Raji (cell line): ENCODE results near the gene TCEAL8.

Experiments
- POLR2A ChIP-seq: IDR thresholded peaks from 2 replicates; pipeline ENCODE4 v1.6.1; 2011; ENCODE audit warnings: low read depth, low read length, control low read depth; ENCODE audit not compliant: insufficient read depth

TCEAL8 gene

GRCh38 chrX:103234869-103235268, 20.1 kb downstream of the TCEAL8 start:
- TF ChIP-seq POLR2A, result no peak

DNA sequence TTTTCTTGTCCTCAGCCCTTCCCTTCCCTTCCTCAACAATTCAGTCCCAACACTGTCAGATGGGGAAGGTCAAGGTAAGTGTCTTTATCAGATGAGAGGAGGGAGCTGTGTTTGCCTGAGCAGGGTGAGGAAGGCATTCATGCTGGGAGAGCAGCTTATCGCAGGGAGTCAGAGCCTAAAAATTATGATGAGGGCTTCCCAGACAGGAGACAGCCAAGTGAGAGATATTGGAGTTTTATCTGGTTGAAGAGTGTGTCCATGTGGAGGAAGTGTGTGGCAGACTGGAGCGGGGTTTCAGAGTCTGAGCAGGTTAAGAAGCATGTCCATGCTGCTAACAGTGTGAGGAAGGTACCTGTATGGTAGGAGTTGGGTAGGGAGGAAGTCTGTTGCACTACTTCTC, 21.7 kb downstream of the TCEAL8 start:
- TF ChIP-seq POLR2A, result no peak

DNA sequence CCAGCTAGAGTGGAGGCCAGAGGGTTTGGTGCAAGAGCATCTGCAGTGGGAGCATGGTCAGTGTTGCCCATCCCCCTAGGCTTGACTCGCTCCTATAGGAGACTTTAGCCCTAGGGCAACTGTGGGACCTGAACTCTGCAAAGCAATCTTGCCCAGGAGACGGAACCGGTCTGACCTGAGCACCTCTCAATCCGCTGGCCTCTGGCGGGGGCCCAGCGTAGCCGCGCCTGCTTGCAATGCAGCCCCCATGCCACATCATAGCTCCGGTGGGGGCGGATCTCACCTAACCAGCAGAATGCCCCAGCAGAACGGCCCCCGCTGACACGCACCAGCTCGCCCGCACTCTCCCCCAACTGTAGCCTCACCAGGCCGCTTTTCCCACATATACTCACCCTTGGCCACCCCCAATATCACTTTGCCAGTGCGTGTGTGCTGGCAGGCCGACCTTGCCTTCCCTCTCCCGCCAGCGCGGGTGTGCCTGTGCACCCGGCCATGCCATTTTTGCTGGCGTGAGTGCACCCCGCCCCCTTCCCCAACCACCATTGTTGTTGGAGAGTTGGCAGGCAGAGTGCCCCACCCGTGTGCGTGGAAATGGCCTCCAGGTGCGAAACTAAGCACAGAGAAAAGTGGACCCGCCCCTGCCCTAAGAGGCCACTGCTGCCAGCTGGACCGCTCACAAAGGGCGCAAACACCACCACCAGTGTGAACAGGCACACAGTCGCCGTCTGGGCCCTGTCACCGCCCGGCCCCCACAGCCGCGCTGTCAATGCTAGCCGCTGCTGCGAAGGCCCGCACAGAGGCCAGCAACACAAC, 34.2 kb downstream of the TCEAL8 start:
- TF ChIP-seq POLR2A, result no peak

GRCh38 chrX:103215425-103215991, 39.4 kb downstream of the TCEAL8 start:
- TF ChIP-seq POLR2A, result no peak

DNA sequence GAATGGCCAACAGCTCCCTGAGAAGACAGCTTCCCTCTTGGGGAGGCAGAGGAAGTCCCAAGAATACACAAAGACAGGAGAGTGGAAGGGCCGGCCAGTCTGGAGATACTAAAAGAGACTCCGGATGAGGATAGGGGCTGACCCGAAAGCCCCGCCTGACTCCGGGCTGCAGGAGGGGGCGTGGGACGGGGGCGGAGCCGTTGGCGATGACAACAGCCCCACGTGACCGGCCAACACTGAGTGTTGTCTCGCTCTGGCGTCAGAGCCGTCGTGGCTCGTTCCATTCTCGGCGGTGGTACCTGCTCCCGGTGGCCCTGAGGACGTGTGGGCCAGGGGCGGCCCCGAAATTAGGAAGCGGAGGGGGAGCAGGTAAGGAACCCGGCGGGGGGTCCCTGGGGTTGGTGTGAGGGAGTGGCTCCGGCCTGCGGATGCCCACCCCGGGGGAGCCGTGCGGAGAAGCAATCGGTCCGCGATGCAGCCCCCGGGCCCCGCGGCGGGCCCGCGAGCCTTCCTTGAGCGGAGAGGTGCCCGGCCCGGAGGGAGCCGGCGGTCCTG, 40.0 kb downstream of the TCEAL8 start, which contains the start of gene BEX4:
BEX4 (plus strand) TSS at position 239 of the 555 bp plus-strand sequence. CDS start 1,046 bp downstream, outside the sequence.
- TF ChIP-seq POLR2A, result no peak

GRCh38 chrX:103212749-103213457, 42.1 kb downstream of the TCEAL8 start:
- TF ChIP-seq POLR2A, result no peak

DNA sequence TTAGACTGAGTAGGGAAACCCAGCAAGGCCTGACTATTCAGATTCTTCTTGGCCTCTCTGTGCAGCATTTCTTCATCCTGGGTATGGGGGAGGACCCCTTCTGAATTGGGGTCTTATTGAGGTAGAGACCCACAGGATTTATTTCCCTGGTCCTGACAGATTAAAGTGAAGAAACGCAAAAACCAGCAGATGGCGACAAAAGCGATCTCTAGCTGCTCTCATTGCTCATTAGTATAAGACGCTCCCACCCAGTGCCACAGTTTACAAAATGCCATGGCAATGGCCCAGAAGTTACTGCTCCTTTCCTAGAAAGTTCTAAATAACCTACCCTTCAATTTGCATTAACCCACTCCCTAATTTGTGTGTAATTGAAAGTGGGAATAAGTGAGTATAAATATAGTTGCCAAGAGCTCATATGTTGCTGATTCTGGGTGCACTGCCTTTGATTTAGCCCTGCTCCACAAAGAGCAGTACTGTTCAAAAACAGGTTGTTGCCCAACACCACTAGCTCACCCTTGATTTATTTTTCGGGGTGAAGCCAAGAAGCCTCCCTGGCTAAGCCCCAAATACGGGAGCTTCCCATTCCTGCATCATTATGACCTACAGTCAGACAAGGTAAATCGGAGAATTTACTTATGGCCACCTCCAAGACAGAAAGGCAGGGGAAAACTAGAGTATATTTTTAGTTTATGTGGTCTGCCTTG, 43.8 kb downstream of the TCEAL8 start:
- no peak for TF ChIP-seq POLR2A

- no peak for TF ChIP-seq POLR2A
Measured at GRCh38 chrX:103210056-103210455, 44.9 kb downstream of the TCEAL8 start.
